H1 (cell line): Measurements from ENCODE around the gene OPCML. TPM values are rescaled to one million over a fixed set of nuclear protein-coding genes. Genes with fewer than 3 reads are reported as not detected.

Experiments used
- CTCF ChIA-PET: fragments of 300-600 bp; sonication (Branson Sonifier 250); formaldehyde crosslinking; loops from one replicate; lab custom pipeline; 2021; ENCODE audit not compliant: partially characterized antibody; lab: Charles Lee
- POLR2A ChIA-PET: fragments of 300-600 bp; sonication (Branson Sonifier 250); formaldehyde crosslinking; loops from one replicate; lab custom pipeline; 2021; ENCODE audit warnings: inconsistent platforms; ENCODE audit not compliant: partially characterized antibody; lab: Charles Lee
- DNase-seq, 2 experiments: peaks; one replicate each; pipeline versions ENCODE4 v3.0.0 to v3.0.0-alpha.2; 2010 to 2022; ENCODE audit warnings: low spot score in 2 of 2, low read depth in 1 of 2, mixed read lengths in 1 of 2
- FAIRE-seq: peaks from 2 replicates; lab custom pipeline; 2011; peaks lifted over from hg19 to GRCh38; lab: Jason Lieb, UNC
- H2AFZ ChIP-seq: 2 replicates; pipeline ENCODE4 v1.8.1; 2012; ENCODE audit warnings: low read length, inconsistent platforms
- H2AK5ac ChIP-seq: 2 replicates; pipeline ENCODE4 v1.6.1; 2013; ENCODE audit warnings: low read depth, low read length
- H2BK120ac ChIP-seq: replicated peaks from 2 replicates; pipeline ENCODE3; 2013; ENCODE audit warnings: low read depth, low read length, inconsistent platforms
- H2BK12ac ChIP-seq: 2 replicates; pipeline ENCODE4 v1.6.1; 2013; ENCODE audit warnings: low read depth, low read length
- H2BK15ac ChIP-seq: 2 replicates; pipeline ENCODE4 v1.6.1; 2013; ENCODE audit warnings: low read length
- H2BK20ac ChIP-seq: 2 replicates; pipeline ENCODE4 v1.6.1; 2013; ENCODE audit warnings: low read length
- H2BK5ac ChIP-seq: 2 replicates; pipeline ENCODE4 v1.6.1; 2013; ENCODE audit warnings: low read depth, low read length
- H3K14ac ChIP-seq: 2 replicates; pipeline ENCODE4 v1.6.1; 2013; ENCODE audit warnings: inconsistent platforms; ENCODE audit not compliant: insufficient read length
- H3K18ac ChIP-seq: 2 replicates; pipeline ENCODE4 v1.6.1; 2013; ENCODE audit warnings: low read length; ENCODE audit errors: extremely low read depth
- H3K23ac ChIP-seq: 2 replicates; pipeline ENCODE4 v1.6.1; 2013; ENCODE audit warnings: inconsistent platforms; ENCODE audit not compliant: insufficient read length
- H3K23me2 ChIP-seq: 2 replicates; pipeline ENCODE4 v1.6.1; 2013; ENCODE audit warnings: low read depth, low read length
- H3K27ac ChIP-seq: 2 replicates; pipeline ENCODE4 v1.6.1; 2011; ENCODE audit warnings: low read depth, low read length, inconsistent platforms
- H3K27me3 ChIP-seq, 4 experiments: replicated peaks in 1 of 4; 1 replicate in 1 of 4; 2 replicates in 3 of 4; pipeline versions ENCODE4 v1.6.1 to v1.8.1; 2011 to 2013; ENCODE audit warnings: low read length in 3 of 4, mild to moderate bottlenecking in 3 of 4, inconsistent platforms in 2 of 4, mixed read lengths in 2 of 4, moderate library complexity in 1 of 4; ENCODE audit not compliant: control insufficient read depth in 3 of 4, insufficient read depth in 3 of 4; ENCODE audit errors: extremely low read depth in 1 of 4
- H3K36me3 ChIP-seq, 4 experiments: 2 replicates each; pipeline versions ENCODE4 v1.6.1 to v1.8.1; 2011 to 2013; ENCODE audit warnings: mild to moderate bottlenecking in 4 of 4, low read length in 3 of 4, moderate library complexity in 2 of 4, control low read depth in 1 of 4, inconsistent platforms in 1 of 4; ENCODE audit not compliant: insufficient read depth in 4 of 4, control insufficient read depth in 2 of 4
- H3K4ac ChIP-seq: replicated peaks from 2 replicates; pipeline ENCODE3; 2013; ENCODE audit warnings: low read length, low read depth, mixed read lengths, inconsistent platforms; ENCODE audit not compliant: insufficient read length
- H3K4me1 ChIP-seq, 4 experiments: replicated peaks in 1 of 4; 1 replicate in 1 of 4; 2 replicates in 3 of 4; pipeline versions ENCODE4 v1.6.1 to v1.8.1; 2011 to 2013; ENCODE audit warnings: low read length in 3 of 4, inconsistent platforms in 2 of 4, mixed read lengths in 1 of 4; ENCODE audit not compliant: insufficient read depth in 4 of 4, control insufficient read depth in 3 of 4
- H3K4me2 ChIP-seq, 2 experiments: 2 replicates each; pipeline versions ENCODE4 v1.6.1 to v1.8.1; 2011 to 2013; ENCODE audit warnings: low read depth in 2 of 2, low read length in 2 of 2, control low read depth in 1 of 2, inconsistent platforms in 1 of 2, mild to moderate bottlenecking in 1 of 2; ENCODE audit not compliant: insufficient read depth in 1 of 2
- H3K4me3 ChIP-seq, 4 experiments: fragments of 200-600, 300-600 bp in 1 of 4; sonication (generic), shearing (Covaris generic), sonication (Bioruptor Twin) in 1 of 4; 2 replicates each; pipeline versions ENCODE4 v1.5.1 to v1.8.1; 2011 to 2016; ENCODE audit warnings: low read length in 4 of 4, low read depth in 3 of 4, control low read depth in 2 of 4, inconsistent platforms in 2 of 4, mild to moderate bottlenecking in 2 of 4, mixed read lengths in 1 of 4, moderate library complexity in 1 of 4; ENCODE audit not compliant: insufficient read depth in 2 of 4; ENCODE audit errors: extremely low read depth in 1 of 4
- H3K56ac ChIP-seq: replicated peaks from 2 replicates; pipeline ENCODE3; 2013; ENCODE audit warnings: low read depth, mild to moderate bottlenecking, mixed read lengths, low read length, inconsistent platforms; ENCODE audit not compliant: insufficient read length
- H3K79me1 ChIP-seq: 2 replicates; pipeline ENCODE4 v1.6.1; 2013; ENCODE audit warnings: low read depth, low read length, control low read depth
- H3K79me2 ChIP-seq, 2 experiments: 2 replicates each; pipeline versions ENCODE4 v1.6.1 to v1.8.1; 2012 to 2013; ENCODE audit warnings: low read length in 2 of 2, mild to moderate bottlenecking in 2 of 2, inconsistent platforms in 1 of 2; ENCODE audit not compliant: insufficient read depth in 2 of 2, control insufficient read depth in 1 of 2
- H3K9ac ChIP-seq, 4 experiments: replicated peaks in 1 of 4; 1 replicate in 1 of 4; 2 replicates in 3 of 4; pipeline versions ENCODE4 v1.6.1 to v1.8.1; 2011 to 2013; ENCODE audit warnings: low read depth in 3 of 4, low read length in 3 of 4, control low read depth in 2 of 4, mild to moderate bottlenecking in 2 of 4, moderate library complexity in 2 of 4, inconsistent platforms in 1 of 4; ENCODE audit errors: extremely low read depth in 1 of 4
- H3K9me3 ChIP-seq, 2 experiments: 2 replicates each; pipeline versions ENCODE4 v1.6.1 to v1.8.1; 2012 to 2013; ENCODE audit warnings: mild to moderate bottlenecking in 2 of 2, moderate library complexity in 2 of 2, control low read depth in 1 of 2, inconsistent platforms in 1 of 2, low read depth in 1 of 2, low read length in 1 of 2, mixed read lengths in 1 of 2; ENCODE audit not compliant: insufficient read depth in 2 of 2
- H4K20me1 ChIP-seq, 2 experiments: replicated peaks in 1 of 2; 2 replicates each; pipeline versions ENCODE3 to v1.8.1; 2011 to 2013; ENCODE audit warnings: inconsistent platforms in 2 of 2, low read length in 2 of 2, mild to moderate bottlenecking in 1 of 2; ENCODE audit not compliant: insufficient read depth in 2 of 2, control insufficient read depth in 1 of 2
- H4K5ac ChIP-seq: 2 replicates; pipeline ENCODE4 v1.6.1; 2013; ENCODE audit warnings: low read length, low read depth, mixed read lengths, inconsistent platforms; ENCODE audit not compliant: insufficient read length
- H4K8ac ChIP-seq: 2 replicates; pipeline ENCODE4 v1.8.0; 2013; ENCODE audit warnings: mild to moderate bottlenecking, moderate library complexity, low read length, inconsistent platforms; ENCODE audit not compliant: insufficient read depth; ENCODE audit errors: extremely low read depth
- H4K91ac ChIP-seq: replicated peaks from 2 replicates; pipeline ENCODE3; 2013; ENCODE audit warnings: low read length, mixed read lengths, inconsistent platforms; ENCODE audit not compliant: insufficient read length
- BCL11A ChIP-seq, 2 experiments: IDR thresholded peaks; one replicate each; pipeline ENCODE4 v1.6.1; 2011; ENCODE audit warnings: low read depth in 2 of 2, low read length in 2 of 2, mild to moderate bottlenecking in 2 of 2
- EGR1 ChIP-seq: IDR thresholded peaks from 2 replicates; pipeline ENCODE4 v1.6.1; 2011; ENCODE audit warnings: low read depth, low read length, borderline replicate concordance
- GABPA ChIP-seq: IDR thresholded peaks from 2 replicates; pipeline ENCODE4 v1.6.1; 2011; ENCODE audit warnings: mild to moderate bottlenecking, low read length, moderate library complexity, borderline replicate concordance; ENCODE audit not compliant: insufficient read depth
- KDM1A ChIP-seq: fragments of 200-600, 300-600 bp; sonication (generic); IDR thresholded peaks from 2 replicates; pipeline ENCODE4 v1.7.1; 2016; ENCODE audit warnings: mild to moderate bottlenecking, low read length, borderline replicate concordance
- KDM5A ChIP-seq: fragments of 200-600 bp; IDR thresholded peaks from 2 replicates; pipeline ENCODE4 v1.7.1; 2012; ENCODE audit warnings: mild to moderate bottlenecking, low read length, inconsistent platforms, mixed read lengths
- POU5F1 ChIP-seq: IDR thresholded peaks from 2 replicates; pipeline ENCODE4 v1.6.1; 2011; ENCODE audit warnings: low read depth, mild to moderate bottlenecking, low read length, moderate library complexity
- RNF2 ChIP-seq: fragments of 200-900, 300-1000 bp; sonication (generic); IDR thresholded peaks from 2 replicates; pipeline ENCODE4 v1.7.1; 2016; ENCODE audit warnings: borderline replicate concordance, low read depth, mild to moderate bottlenecking, antibody characterized with exemption, low read length; ENCODE audit not compliant: poor library complexity, severe bottlenecking; ENCODE audit errors: missing control alignments
- TBP ChIP-seq: IDR thresholded peaks from 2 replicates; pipeline ENCODE4 v1.6.1; 2011; ENCODE audit warnings: low read depth, low read length, improper control_type of control experiment
- YY1 ChIP-seq: IDR thresholded peaks from 2 replicates; pipeline ENCODE4 v1.6.1; 2011; ENCODE audit warnings: low read depth, mild to moderate bottlenecking, low read length
- ZNF274 ChIP-seq: IDR thresholded peaks from 2 replicates; pipeline ENCODE4 v1.7.0; 2012; ENCODE audit warnings: low read length, borderline replicate concordance; ENCODE audit errors: extremely low read depth
- whole genome bisulfite sequencing, 2 experiments: shearing (Covaris generic) in 1 of 2; methylation state at CpG; one replicate each; pipeline versions ENCODE4 v1.1.6 to v1.1.7; 2013 to 2015; ENCODE audit warnings: low lambda C conversion rate in 2 of 2, mixed read lengths in 2 of 2, inconsistent platforms in 1 of 2, low coverage in 1 of 2, missing lambda C conversion rate in 1 of 2; ENCODE audit not compliant: insufficient replicate concordance in 2 of 2, insufficient coverage in 1 of 2, insufficient read length in 1 of 2; ENCODE audit errors: extremely low coverage in 1 of 2, missing lambda C conversion rate in 1 of 2; 5-methylcytosine and 5-hydroxymethylcytosine counted together
- polyA plus RNA-seq, 7 experiments: library from polyadenylated mRNA; depleted of rRNA in 3 of 7; stranded (reverse) in 5 of 7; unstranded in 2 of 7; fragments of >200 nt in 5 of 7; fragments of 200-250 nt in 2 of 7; gene quantifications; 1 replicate in 5 of 7; 2 replicates in 1 of 7; 4 replicates in 1 of 7; pipeline versions ENCODE4 v1.2.1 to v1.2.3, GENCODE V29; 2011 to 2013; ENCODE audit warnings: missing spikeins in 2 of 7, mixed read lengths in 2 of 7
- total RNA-seq: library from RNA; stranded (reverse); fragmentation: NEBNext Ultra II Directional; extraction: Animal tissue kit (Norgen Biotek cat#: 25700); gene quantifications from 2 replicates; pipeline ENCODE4 v1.2.1, GENCODE V29; 2021
- TF ChIP-seq, protein P1 (sequence below): IDR thresholded peaks from 2 replicates; pipeline ENCODE4 v1.6.1; 2012; ENCODE audit warnings: inconsistent platforms

The OPCML gene
- total and polyA plus RNA-seq, 2 of the 8 experiments (the other 6 are each of a cell fraction or from before 2014, with no cell fraction given): 2.3 to 3.1 TPM

- WGBS, 2 experiments: 92% methylated on average over 7 of the region's 7 CpGs; no CpG with 5 or more reads in 1 of the 2 experiments
- Histone ChIP-seq H3K4me2 (no peak overlapping the region), H3K27ac (no peak overlapping the region), H2BK20ac (no peak overlapping the region), H3K79me2 (0 out of 4 replicates have a peak, but pooled peaks cover 0 to 4% of the 10 kb centered on the region in 2 experiments), H3K4me3 (no peak overlapping the region), H3K23me2 (peaks cover 5% of the 10 kb centered on the region; the same call in 1 of the 2 replicates), H3K27me3 (no peaks in the 10 kb centered on the region), H3K14ac (no peak overlapping the region), H3K56ac (peak overlapping the region; percentile 67), H2BK12ac (no peak overlapping the region), H4K8ac (no peak overlapping the region), H3K23ac (no peak overlapping the region), H2AK5ac (no peak overlapping the region; the same call in 1 of the 2 replicates), H4K5ac (no peak overlapping the region), H4K91ac (no peak overlapping the region), H2AFZ (no peak overlapping the region), H3K4ac (no peak overlapping the region), H2BK120ac (no peak overlapping the region), H3K4me1 (peaks cover 0 to 3% (median 0%) of the 10 kb centered on the region in 4 experiments; a peak in 1 of 7 replicates), H3K18ac (no peak overlapping the region), H2BK15ac (no peak overlapping the region), H4K20me1 (peaks cover 0 to 5% of the 10 kb centered on the region in 2 experiments), H3K79me1 (no peaks in the 10 kb centered on the region), H3K9me3 (no peaks in the 10 kb centered on the region), H3K36me3 (no peaks in the 10 kb centered on the region), H3K9ac (no peak overlapping the region), H2BK5ac (no peak overlapping the region)
- FAIRE-seq (no peak), DNase-seq (no peak)
- ChIA-PET POLR2A (no interaction called here), CTCF (no interaction called here)
- TF ChIP-seq KDM1A (no peak), TBP (no peak), BCL11A (IDR thresholded peaks at IDR 0.05; ENCODE audit: low read depth in 2 of 2, low read length in 2 of 2) (no peak), KDM5A (no peak), POU5F1 (no peak), RNF2 (no peak), YY1 (no peak), GABPA (no peak), ZNF274 (no peak), EGR1 (no peak)
- TF ChIP-seq, protein P1, sequence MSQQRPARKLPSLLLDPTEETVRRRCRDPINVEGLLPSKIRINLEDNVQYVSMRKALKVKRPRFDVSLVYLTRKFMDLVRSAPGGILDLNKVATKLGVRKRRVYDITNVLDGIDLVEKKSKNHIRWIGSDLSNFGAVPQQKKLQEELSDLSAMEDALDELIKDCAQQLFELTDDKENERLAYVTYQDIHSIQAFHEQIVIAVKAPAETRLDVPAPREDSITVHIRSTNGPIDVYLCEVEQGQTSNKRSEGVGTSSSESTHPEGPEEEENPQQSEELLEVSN: no peak
Observed at GRCh38 chr11:132539590-132540368, 992.5 kb downstream of the OPCML start.
